Natural killer cell (primary cell): ENCODE data around the gene JPT1. TPM values are rescaled to one million over a fixed set of nuclear protein-coding genes. Genes with fewer than 3 reads are reported as not detected.

Experiments used
- ATAC-seq, 3 donors: fragments of 150-1000 bp in 2 of 3; fragments of 200-7000 bp in 1 of 3; cut with Tn5 transposase; 1 replicate in 1 of 3; 2 replicates in 2 of 3; pipeline ENCODE4 v1.10.0; 2021; ENCODE audit warnings: mild to moderate bottlenecking in 2 of 3, moderate library complexity in 2 of 3
- DNase-seq, 2 donors: peaks; one replicate each; pipeline versions ENCODE4 v3.0.0 to v3.0.0-alpha.2; 2013 to 2021; ENCODE audit warnings: mixed read lengths in 1 of 2
- H3K27ac ChIP-seq: one replicate; pipeline ENCODE4 v1.5.1; 2013; ENCODE audit warnings: mild to moderate bottlenecking, low read length
- H3K27me3 ChIP-seq: one replicate; pipeline ENCODE4 v1.6.1; 2013; ENCODE audit warnings: low read length; ENCODE audit not compliant: control insufficient read depth, insufficient read depth
- H3K36me3 ChIP-seq: one replicate; pipeline ENCODE4 v1.6.1; 2013; ENCODE audit warnings: low read length; ENCODE audit not compliant: control insufficient read depth, insufficient read depth
- H3K4me1 ChIP-seq: one replicate; pipeline ENCODE4 v1.6.1; 2013; ENCODE audit warnings: low read length; ENCODE audit not compliant: control insufficient read depth, insufficient read depth
- H3K4me3 ChIP-seq: one replicate; pipeline ENCODE4 v1.5.1; 2013; ENCODE audit warnings: low read length
- H3K9me3 ChIP-seq: one replicate; pipeline ENCODE4 v1.6.1; 2013; ENCODE audit warnings: low read length; ENCODE audit not compliant: control insufficient read depth, insufficient read depth
- H3K27ac Mint-ChIP-seq, 2 donors: one replicate each; pipeline ENCODE4 v1.8.0; 2022; ENCODE audit warnings: mild to moderate bottlenecking in 2 of 2, mixed read lengths in 2 of 2, moderate library complexity in 1 of 2
- H3K27me3 Mint-ChIP-seq, 2 donors: one replicate each; pipeline ENCODE4 v1.8.0; 2022; ENCODE audit warnings: low read depth in 2 of 2, mixed read lengths in 2 of 2
- H3K36me3 Mint-ChIP-seq: one replicate; pipeline ENCODE4 v1.8.0; 2022; ENCODE audit warnings: mixed read lengths
- H3K4me1 Mint-ChIP-seq, 2 donors: one replicate each; pipeline ENCODE4 v1.8.0; 2022; ENCODE audit warnings: mixed read lengths in 2 of 2
- H3K4me3 Mint-ChIP-seq: one replicate; pipeline ENCODE4 v1.8.0; 2022; ENCODE audit warnings: mild to moderate bottlenecking, moderate library complexity, mixed read lengths
- H3K9me3 Mint-ChIP-seq, 2 donors: one replicate each; pipeline ENCODE4 v1.8.0; 2022; ENCODE audit warnings: mixed read lengths in 2 of 2
- WGBS: methylation state at CpG from one replicate; pipeline ENCODE4 v1.1.7; 2013; ENCODE audit warnings: missing lambda C conversion rate; ENCODE audit not compliant: insufficient coverage; 5-methylcytosine and 5-hydroxymethylcytosine counted together
- intact Hi-C: fragments of 100-400 bp; cut with micrococcal nuclease; formaldehyde crosslinking; loops from one replicate; pipeline ENCODE4 v1.14.2; 2022
- total RNA-seq, 4 donors: library from RNA; stranded (reverse); fragments of 120-200 nt in 1 of 4; gene quantifications; one replicate each; pipeline versions ENCODE4 v1.2.3 to v1.2.4, GENCODE V29; 2013 to 2022
- TF ChIP-seq, protein P1 (sequence below): fragments of 200-600 bp; IDR thresholded peaks from one replicate; pipeline ENCODE4 v1.8.0; 2022; ENCODE audit warnings: antibody characterized with exemption

JPT1 gene
- total RNA-seq, 3 donors from 2014 or later (not counting 1 experiment from before 2014, with no cell fraction given) = 45.0 to 54.8 (median 50.5) TPM

DNA sequence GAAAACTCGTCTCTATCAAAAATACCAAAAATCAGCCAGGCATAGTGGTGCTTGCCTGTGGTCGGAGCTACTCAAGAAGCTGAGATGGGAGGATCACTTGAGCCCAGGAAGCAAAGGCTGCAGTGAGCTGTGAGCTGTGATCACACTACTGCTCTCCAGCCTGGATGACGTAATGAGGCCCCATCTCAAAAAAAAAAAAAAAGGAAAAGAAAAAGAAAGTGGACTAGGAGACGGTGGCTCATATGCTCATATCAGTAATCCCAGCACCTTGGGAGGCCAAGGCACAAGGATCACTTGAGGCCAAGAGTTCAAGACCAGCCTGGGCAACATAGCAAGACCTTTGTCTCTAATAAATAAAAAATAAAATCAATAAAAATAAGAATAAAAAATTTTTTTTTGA, 37.3 kb upstream of the JPT1 start:
- no peaks in the 10 kb centered on the region for H3K9me3 ChIP-seq
- no peaks in the 10 kb centered on the region for H3K9me3 Mint-ChIP-seq
- TF ChIP-seq, protein P1, sequence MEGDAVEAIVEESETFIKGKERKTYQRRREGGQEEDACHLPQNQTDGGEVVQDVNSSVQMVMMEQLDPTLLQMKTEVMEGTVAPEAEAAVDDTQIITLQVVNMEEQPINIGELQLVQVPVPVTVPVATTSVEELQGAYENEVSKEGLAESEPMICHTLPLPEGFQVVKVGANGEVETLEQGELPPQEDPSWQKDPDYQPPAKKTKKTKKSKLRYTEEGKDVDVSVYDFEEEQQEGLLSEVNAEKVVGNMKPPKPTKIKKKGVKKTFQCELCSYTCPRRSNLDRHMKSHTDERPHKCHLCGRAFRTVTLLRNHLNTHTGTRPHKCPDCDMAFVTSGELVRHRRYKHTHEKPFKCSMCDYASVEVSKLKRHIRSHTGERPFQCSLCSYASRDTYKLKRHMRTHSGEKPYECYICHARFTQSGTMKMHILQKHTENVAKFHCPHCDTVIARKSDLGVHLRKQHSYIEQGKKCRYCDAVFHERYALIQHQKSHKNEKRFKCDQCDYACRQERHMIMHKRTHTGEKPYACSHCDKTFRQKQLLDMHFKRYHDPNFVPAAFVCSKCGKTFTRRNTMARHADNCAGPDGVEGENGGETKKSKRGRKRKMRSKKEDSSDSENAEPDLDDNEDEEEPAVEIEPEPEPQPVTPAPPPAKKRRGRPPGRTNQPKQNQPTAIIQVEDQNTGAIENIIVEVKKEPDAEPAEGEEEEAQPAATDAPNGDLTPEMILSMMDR = no peak
- H3K4me3 Mint-ChIP-seq = no peak overlapping the region
- intact Hi-C loops = no loop called here
- no peaks in the 10 kb centered on the region for H3K4me1 ChIP-seq
- no peaks in the 10 kb centered on the region for H3K36me3 Mint-ChIP-seq
- H3K4me3 ChIP-seq = no peak overlapping the region
- no peak overlapping the region for H3K27ac Mint-ChIP-seq
- ATAC-seq = no peak
- no peaks in the 10 kb centered on the region for H3K4me1 Mint-ChIP-seq
- no peak overlapping the region for H3K27ac ChIP-seq
- no peaks in the 10 kb centered on the region for H3K36me3 ChIP-seq
- no peaks in the 10 kb centered on the region for H3K27me3 Mint-ChIP-seq
- no peaks in the 10 kb centered on the region for H3K27me3 ChIP-seq
- 95% methylated on average over 3 of the region's 4 CpGs for WGBS
- DNase-seq = no peak

- Histone ChIP-seq H3K27ac (no peak overlapping the region), H3K9me3 (no peaks in the 10 kb centered on the region), H3K27me3 (no peaks in the 10 kb centered on the region), H3K4me3 (no peak overlapping the region), H3K4me1 (peaks cover 5% of the 10 kb centered on the region), H3K36me3 (no peaks in the 10 kb centered on the region)
- TF ChIP-seq, protein P1 = no peak
- H3K27me3 Mint-ChIP-seq = no peaks in the 10 kb centered on the region
- H3K4me3 Mint-ChIP-seq = no peak overlapping the region
- intact Hi-C loops = no loop called here
- 98% methylated on average over 6 of the region's 6 CpGs for WGBS
- DNase-seq (no peak), ATAC-seq (no peak)
- no peaks in the 10 kb centered on the region for H3K9me3 Mint-ChIP-seq
- H3K4me1 Mint-ChIP-seq = peaks cover 10 to 12% of the 10 kb centered on the region in 2 donors
- H3K36me3 Mint-ChIP-seq = no peaks in the 10 kb centered on the region
- H3K27ac Mint-ChIP-seq = no peak overlapping the region
These were observed 34.3 kb upstream of the JPT1 start for GRCh38 chr17:75188614-75189013.

- TF ChIP-seq, protein P1 = no peak
- H3K36me3 ChIP-seq = peaks cover 2% of the 10 kb centered on the region
- Mint-ChIP-seq H3K4me1 (peaks cover 27 to 31% of the 10 kb centered on the region in 2 donors), H3K9me3 (no peaks in the 10 kb centered on the region), H3K27me3 (no peaks in the 10 kb centered on the region), H3K36me3 (no peaks in the 10 kb centered on the region), H3K4me3 (peak overlapping the region; percentile 63), H3K27ac (peak overlapping the region; percentile 84 to 97)
- H3K27me3 ChIP-seq = no peaks in the 10 kb centered on the region
- no peak overlapping the region for H3K4me3 ChIP-seq
- no peak for DNase-seq
- H3K9me3 ChIP-seq = no peaks in the 10 kb centered on the region
- ATAC-seq = no peak
- peak overlapping the region; percentile 97 for H3K27ac ChIP-seq
- intact Hi-C loops = loop anchor here (1.0 to 5.0 kb wide), 3 partner anchors 17 to 77 kb away; partner anchors contain the start of genes ARMC7, GGA3 and MRPS7
- H3K4me1 ChIP-seq = peaks cover 17% of the 10 kb centered on the region
- 96% methylated on average over 9 of the region's 9 CpGs for WGBS
These were observed 29.9 kb upstream of the JPT1 start for GRCh38 chr17:75183999-75184884.
